ENCODE data around the gene PTPRN2.

The PTPRN2 gene

GRCh38 chr7:157832866-157833607 lies 754.6 kb downstream of the PTPRN2 start:
- DNase-seq = no peak
- in situ Hi-C loops (cut with MboI; ENCODE audit: low pct_unique_long_range_greater_than_20kb, low sequenced_read_pairs) = no loop called here

- in situ Hi-C loops (cut with MboI; ENCODE audit: low pct_unique_long_range_greater_than_20kb, low sequenced_read_pairs) = no loop called here
- no peak for DNase-seq
These were observed 755.2 kb downstream of the PTPRN2 start for GRCh38 chr7:157832421-157832820.

GRCh38 chr7:157832006-157832405 lies 755.6 kb downstream of the PTPRN2 start:
- in situ Hi-C loops (cut with MboI; ENCODE audit: low pct_unique_long_range_greater_than_20kb, low sequenced_read_pairs) = no loop called here
- no peak for DNase-seq

GRCh38 chr7:157831143-157831905 lies 756.3 kb downstream of the PTPRN2 start:
- in situ Hi-C loops (cut with MboI; ENCODE audit: low pct_unique_long_range_greater_than_20kb, low sequenced_read_pairs) = no loop called here
- no peak for DNase-seq

- in situ Hi-C loops (cut with MboI; ENCODE audit: low pct_unique_long_range_greater_than_20kb, low sequenced_read_pairs) = no loop called here
- DNase-seq = no peak
These were observed 757.3 kb downstream of the PTPRN2 start for GRCh38 chr7:157830331-157830730.

GRCh38 chr7:157829491-157829890 lies 758.1 kb downstream of the PTPRN2 start:
- in situ Hi-C loops (cut with MboI; ENCODE audit: low pct_unique_long_range_greater_than_20kb, low sequenced_read_pairs) = no loop called here
- no peak for DNase-seq

- DNase-seq = no peak
- in situ Hi-C loops (cut with MboI; ENCODE audit: low pct_unique_long_range_greater_than_20kb, low sequenced_read_pairs) = no loop called here
These were observed 758.7 kb downstream of the PTPRN2 start for GRCh38 chr7:157828881-157829280.

GRCh38 chr7:157828190-157828589 lies 759.4 kb downstream of the PTPRN2 start:
- DNase-seq = no peak
- in situ Hi-C loops (cut with MboI; ENCODE audit: low pct_unique_long_range_greater_than_20kb, low sequenced_read_pairs) = no loop called here

GRCh38 chr7:157827863-157828160 lies 759.8 kb downstream of the PTPRN2 start:
- no peak for DNase-seq
- in situ Hi-C loops (cut with MboI; ENCODE audit: low pct_unique_long_range_greater_than_20kb, low sequenced_read_pairs) = no loop called here

GRCh38 chr7:157827045-157827862 lies 760.4 kb downstream of the PTPRN2 start:
- in situ Hi-C loops (cut with MboI; ENCODE audit: low pct_unique_long_range_greater_than_20kb, low sequenced_read_pairs) = no loop called here
- DNase-seq = no peak

GRCh38 chr7:157826566-157826965 lies 761.1 kb downstream of the PTPRN2 start:
- in situ Hi-C loops (cut with MboI; ENCODE audit: low pct_unique_long_range_greater_than_20kb, low sequenced_read_pairs) = no loop called here
- no peak for DNase-seq

GRCh38 chr7:157825325-157825724 lies 762.3 kb downstream of the PTPRN2 start:
- no peak for DNase-seq
- in situ Hi-C loops (cut with MboI; ENCODE audit: low pct_unique_long_range_greater_than_20kb, low sequenced_read_pairs) = no loop called here

GRCh38 chr7:157824819-157825121 lies 762.9 kb downstream of the PTPRN2 start:
- in situ Hi-C loops (cut with MboI; ENCODE audit: low pct_unique_long_range_greater_than_20kb, low sequenced_read_pairs) = no loop called here
- DNase-seq = no peak

GRCh38 chr7:157824011-157824818 lies 763.4 kb downstream of the PTPRN2 start:
- in situ Hi-C loops (cut with MboI; ENCODE audit: low pct_unique_long_range_greater_than_20kb, low sequenced_read_pairs) = no loop called here
- no peak for DNase-seq

GRCh38 chr7:157822688-157823031 lies 765.0 kb downstream of the PTPRN2 start:
- no peak for DNase-seq
- in situ Hi-C loops (cut with MboI; ENCODE audit: low pct_unique_long_range_greater_than_20kb, low sequenced_read_pairs) = no loop called here

- DNase-seq = no peak
- in situ Hi-C loops (cut with MboI; ENCODE audit: low pct_unique_long_range_greater_than_20kb, low sequenced_read_pairs) = no loop called here
These were observed 765.5 kb downstream of the PTPRN2 start for GRCh38 chr7:157821959-157822687.

- no peak for DNase-seq
- in situ Hi-C loops (cut with MboI; ENCODE audit: low pct_unique_long_range_greater_than_20kb, low sequenced_read_pairs) = no loop called here
These were observed 766.8 kb downstream of the PTPRN2 start for GRCh38 chr7:157820796-157821195.

GRCh38 chr7:157819455-157819807 lies 768.2 kb downstream of the PTPRN2 start:
- no peak for DNase-seq
- in situ Hi-C loops (cut with MboI; ENCODE audit: low pct_unique_long_range_greater_than_20kb, low sequenced_read_pairs) = no loop called here
